SJCRH30 (cell line): ENCODE data around the gene CREB3L4. TPM values are rescaled to one million over a fixed set of nuclear protein-coding genes. Genes with fewer than 3 reads are reported as not detected.

ENCODE experiments used
- DNase-seq, 2 experiments: peaks; one replicate each; pipeline ENCODE4 v3.0.0-alpha.2; 2015 to 2020
- H3K27ac ChIP-seq: fragments of 250-450 bp; sonication (Bioruptor Pico); 2 replicates; pipeline ENCODE4 v1.5.1; 2020; ENCODE audit warnings: mild to moderate bottlenecking, moderate library complexity
- H3K27me3 ChIP-seq: fragments of 250-450 bp; sonication (Bioruptor Pico); 2 replicates; pipeline ENCODE4 v1.5.1; 2020; ENCODE audit warnings: mild to moderate bottlenecking, moderate library complexity
- H3K36me3 ChIP-seq: fragments of 250-450 bp; sonication (Bioruptor Pico); 2 replicates; pipeline ENCODE4 v1.5.1; 2020; ENCODE audit warnings: mild to moderate bottlenecking, moderate library complexity
- H3K4me1 ChIP-seq: fragments of 250-450 bp; sonication (Bioruptor Pico); 2 replicates; pipeline ENCODE4 v1.5.1; 2020; ENCODE audit warnings: mild to moderate bottlenecking, moderate library complexity
- H3K4me3 ChIP-seq: fragments of 250-450 bp; sonication (Bioruptor Pico); 2 replicates; pipeline ENCODE4 v1.5.1; 2020; ENCODE audit warnings: mild to moderate bottlenecking, moderate library complexity
- H3K9me3 ChIP-seq: fragments of 250-450 bp; sonication (Bioruptor Pico); replicated peaks from 2 replicates; pipeline ENCODE4 v1.5.1; 2020; ENCODE audit warnings: mild to moderate bottlenecking, moderate library complexity
- total RNA-seq: library from RNA; depleted of rRNA; stranded (reverse); fragments of >200 nt; shearing (Covaris generic); gene quantifications from 2 replicates; pipeline ENCODE4 v1.2.3, GENCODE V29; 2014

Gene CREB3L4
- total RNA-seq, 1 experiment from 2014 or later, result 7.5 TPM

GRCh38 chr1:153945131-153945794, 22.4 kb upstream of the CREB3L4 start:
- peak in 1 of 2 experiments; percentile 24 for DNase-seq
- Histone ChIP-seq H3K9me3 (no peaks in the 10 kb centered on the region), H3K27me3 (no peaks in the 10 kb centered on the region), H3K27ac (peak overlapping the region; percentile 61), H3K4me3 (peak overlapping the region; percentile 96), H3K36me3 (peaks cover under 1% of the 10 kb centered on the region; the same call in 1 of the 2 replicates), H3K4me1 (peaks cover 6% of the 10 kb centered on the region; the same call in 1 of the 2 replicates)

GRCh38 chr1:153945795-153946621, 21.7 kb upstream of the CREB3L4 start:
- peaks cover 6% of the 10 kb centered on the region; the same call in 1 of the 2 replicates for H3K4me1 ChIP-seq
- peak overlapping the region; percentile 61 for H3K27ac ChIP-seq
- H3K36me3 ChIP-seq, result peaks cover 7% of the 10 kb centered on the region; the same call in 1 of the 2 replicates
- H3K9me3 ChIP-seq, result no peaks in the 10 kb centered on the region
- peak overlapping the region; percentile 96 for H3K4me3 ChIP-seq
- H3K27me3 ChIP-seq, result no peaks in the 10 kb centered on the region
- DNase-seq, result peak; percentile 54 to 56

- peak; percentile 78 to 84 for DNase-seq
- Histone ChIP-seq H3K9me3 (no peaks in the 10 kb centered on the region), H3K4me3 (peak within 1 kb of the TSS; percentile 96), H3K36me3 (peaks cover 7% of the 10 kb centered on the region; the same call in 1 of the 2 replicates), H3K4me1 (peaks cover 6% of the 10 kb centered on the region; the same call in 1 of the 2 replicates), H3K27me3 (no peaks in the 10 kb centered on the region), H3K27ac (peak within 1 kb of the TSS; percentile 61)
Observed at GRCh38 chr1:153946622-153947241, 21.0 kb upstream of the CREB3L4 start, which contains the start of gene DENND4B. TSS of gene DENND4B (minus strand) at chr1:153946718. CDS start at chr1:153944374, 2,344 bp downstream.

GRCh38 chr1:153951183-153951582, 16.5 kb upstream of the CREB3L4 start:
- H3K4me1 ChIP-seq, result no peaks in the 10 kb centered on the region
- no peaks in the 10 kb centered on the region for H3K9me3 ChIP-seq
- DNase-seq, result no peak
- peaks cover 16% of the 10 kb centered on the region; the same call in 1 of the 2 replicates for H3K36me3 ChIP-seq
- no peak overlapping the region for H3K27ac ChIP-seq
- H3K4me3 ChIP-seq, result no peak overlapping the region
- H3K27me3 ChIP-seq, result no peaks in the 10 kb centered on the region

DNA sequence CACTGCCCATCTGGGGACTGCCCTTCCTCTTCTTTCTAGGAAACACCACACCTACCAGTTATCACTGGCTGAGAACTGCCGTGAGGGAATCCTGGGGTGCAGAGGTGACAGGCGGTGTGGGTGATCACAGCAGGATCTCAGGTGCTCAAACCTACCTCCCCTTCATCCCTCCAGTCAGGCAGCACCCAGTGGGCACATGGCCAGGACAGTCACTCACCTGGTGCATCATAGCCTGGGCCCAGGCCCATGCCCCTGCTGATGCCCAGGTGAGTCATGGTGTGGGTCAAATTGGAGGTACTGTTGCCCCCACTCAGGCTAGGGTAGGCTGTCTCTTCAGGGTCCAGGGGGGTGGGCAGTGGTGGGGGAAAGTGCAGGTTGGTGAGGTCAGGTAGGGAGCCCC, 15.9 kb upstream of the CREB3L4 start:
- Histone ChIP-seq H3K9me3 (no peaks in the 10 kb centered on the region), H3K27me3 (no peaks in the 10 kb centered on the region), H3K4me3 (no peak overlapping the region), H3K27ac (no peak overlapping the region), H3K4me1 (no peaks in the 10 kb centered on the region), H3K36me3 (peaks cover 16% of the 10 kb centered on the region; the same call in 1 of the 2 replicates)
- no peak for DNase-seq

DNA sequence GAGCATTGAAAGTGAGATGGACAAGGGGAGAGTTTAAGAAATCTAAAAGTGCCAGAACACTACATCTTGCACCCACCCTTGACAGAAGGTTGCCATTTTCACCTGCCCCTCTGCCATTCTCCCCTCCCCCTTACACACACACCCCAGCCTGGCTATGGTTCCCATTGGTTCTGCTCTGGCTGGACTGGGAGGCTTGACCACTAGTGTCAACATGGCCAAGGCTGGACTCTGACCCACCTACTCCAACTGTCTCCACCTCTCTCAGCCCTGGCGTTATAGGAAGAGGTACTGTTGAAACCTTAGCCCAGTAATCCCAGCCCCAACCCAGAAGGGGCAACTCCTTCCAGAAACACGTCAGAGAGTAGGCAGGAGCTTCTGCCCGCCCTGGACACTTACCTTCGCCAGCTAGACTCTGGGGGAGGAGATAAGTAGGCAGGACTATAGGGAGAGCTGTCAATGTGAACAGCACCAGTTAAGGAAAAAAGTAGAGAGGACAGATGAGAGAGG, 13.8 kb upstream of the CREB3L4 start:
- H3K4me1 ChIP-seq, result 0 out of 2 replicates have a peak, but pooled peaks cover 2% of the 10 kb centered on the region
- no peak overlapping the region for H3K4me3 ChIP-seq
- H3K9me3 ChIP-seq, result no peaks in the 10 kb centered on the region
- H3K27me3 ChIP-seq, result no peaks in the 10 kb centered on the region
- H3K36me3 ChIP-seq, result peaks cover 16% of the 10 kb centered on the region; the same call in 1 of the 2 replicates
- DNase-seq, result no peak
- no peak overlapping the region for H3K27ac ChIP-seq

DNA sequence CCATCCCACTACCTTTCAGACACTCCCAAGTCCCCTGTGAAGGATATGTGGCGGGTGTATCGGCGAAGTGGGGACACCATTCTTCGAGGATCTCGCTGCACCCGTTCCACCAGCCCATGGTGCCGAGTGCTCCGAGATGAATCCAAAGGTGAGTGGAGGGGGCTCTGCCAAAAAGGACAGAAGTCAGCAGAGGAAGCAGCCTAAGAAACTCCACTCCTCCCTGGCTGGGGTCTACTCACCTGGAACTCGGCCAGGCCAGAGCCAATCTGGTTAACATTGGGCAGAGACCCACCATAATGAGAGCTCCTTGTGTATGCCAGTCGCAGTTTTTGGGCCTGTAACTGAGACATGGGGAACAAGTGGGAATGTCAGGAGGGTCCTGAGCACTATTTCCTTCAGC, 12.9 kb upstream of the CREB3L4 start:
- Histone ChIP-seq H3K4me3 (no peak overlapping the region), H3K36me3 (peaks cover 16% of the 10 kb centered on the region; the same call in 1 of the 2 replicates), H3K27ac (no peak overlapping the region), H3K9me3 (no peaks in the 10 kb centered on the region), H3K4me1 (0 out of 2 replicates have a peak, but pooled peaks cover 2% of the 10 kb centered on the region), H3K27me3 (no peaks in the 10 kb centered on the region)
- no peak for DNase-seq

- Histone ChIP-seq H3K4me3 (peak overlapping the region; percentile 81), H3K4me1 (peaks cover 2% of the 10 kb centered on the region; the same call in 1 of the 2 replicates), H3K27ac (no peak overlapping the region; the same call in 1 of the 2 replicates), H3K9me3 (no peaks in the 10 kb centered on the region), H3K36me3 (peaks cover 9% of the 10 kb centered on the region; the same call in 1 of the 2 replicates), H3K27me3 (no peaks in the 10 kb centered on the region)
- no peak for DNase-seq
Observed at GRCh38 chr1:153956997-153957715, 10.5 kb upstream of the CREB3L4 start.

DNA sequence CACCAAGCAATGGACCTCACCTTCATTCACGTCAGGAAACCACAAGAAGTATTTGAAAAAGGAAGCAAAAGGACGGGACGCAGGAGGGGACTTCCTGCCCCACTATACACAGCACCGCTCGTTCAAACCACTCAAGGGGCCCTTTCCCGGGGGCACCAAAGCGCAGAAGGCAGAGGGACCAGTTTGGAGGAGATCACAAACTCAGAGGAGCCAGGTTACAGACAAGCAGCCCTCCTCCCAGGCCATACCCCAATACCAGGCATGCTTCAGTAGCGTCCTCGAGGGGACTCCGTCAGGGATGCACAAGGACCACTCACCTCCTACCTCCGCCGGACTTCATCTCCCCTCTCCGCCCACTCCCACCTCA, 10.0 kb upstream of the CREB3L4 start:
- DNase-seq, result peak in 1 of 2 experiments; percentile 29
- Histone ChIP-seq H3K36me3 (peaks cover 5% of the 10 kb centered on the region; the same call in 1 of the 2 replicates), H3K9me3 (no peaks in the 10 kb centered on the region), H3K27me3 (no peaks in the 10 kb centered on the region), H3K4me1 (peaks cover 2% of the 10 kb centered on the region; the same call in 1 of the 2 replicates), H3K27ac (peak overlapping the region; percentile 34; the same call in 1 of the 2 replicates), H3K4me3 (peak overlapping the region; percentile 81)

GRCh38 chr1:153958111-153958960, 9.4 kb upstream of the CREB3L4 start, which contains the start of gene CRTC2:
TSS of gene CRTC2 (minus strand) at chr1:153958612. CDS start at chr1:153958497, 115 bp downstream.
- Histone ChIP-seq H3K4me1 (peaks cover 2% of the 10 kb centered on the region; the same call in 1 of the 2 replicates), H3K9me3 (no peaks in the 10 kb centered on the region), H3K4me3 (peak within 1 kb of the TSS; percentile 81), H3K36me3 (no peaks in the 10 kb centered on the region), H3K27ac (peak within 1 kb of the TSS; percentile 34), H3K27me3 (no peaks in the 10 kb centered on the region)
- peak; percentile 98 for DNase-seq

- no peaks in the 10 kb centered on the region for H3K27me3 ChIP-seq
- no peaks in the 10 kb centered on the region for H3K9me3 ChIP-seq
- no peak overlapping the region for H3K27ac ChIP-seq
- H3K4me3 ChIP-seq, result peak overlapping the region; percentile 81; the same call in 1 of the 2 replicates
- peaks cover 2% of the 10 kb centered on the region; the same call in 1 of the 2 replicates for H3K4me1 ChIP-seq
- no peaks in the 10 kb centered on the region for H3K36me3 ChIP-seq
- no peak for DNase-seq
Observed at GRCh38 chr1:153958961-153959260, 8.8 kb upstream of the CREB3L4 start.

DNA sequence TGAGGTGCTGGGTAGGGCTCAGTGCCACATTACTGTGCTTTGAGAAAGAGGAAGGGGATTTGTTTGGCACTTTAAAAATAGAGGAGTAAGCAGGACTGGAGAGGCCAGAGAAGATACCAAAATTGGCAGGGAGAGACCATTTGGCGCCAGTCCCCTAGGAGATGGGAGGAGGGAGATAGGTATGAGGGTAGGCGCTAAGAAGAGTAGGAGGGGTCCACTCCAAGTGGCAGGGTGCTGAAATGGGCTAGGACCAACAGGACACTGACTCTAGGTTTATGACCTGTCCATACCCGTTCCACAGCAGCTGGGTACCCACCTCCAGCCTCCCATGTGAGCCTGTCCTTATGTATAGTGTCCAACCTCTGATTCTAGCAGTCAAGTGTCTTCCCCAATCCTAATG, 8.2 kb upstream of the CREB3L4 start:
- DNase-seq, result no peak
- Histone ChIP-seq H3K27me3 (no peaks in the 10 kb centered on the region), H3K27ac (no peak overlapping the region), H3K4me3 (no peak overlapping the region), H3K9me3 (no peaks in the 10 kb centered on the region), H3K36me3 (no peaks in the 10 kb centered on the region), H3K4me1 (peaks cover 2% of the 10 kb centered on the region; the same call in 1 of the 2 replicates)

GRCh38 chr1:153960206-153960605, 7.5 kb upstream of the CREB3L4 start:
- H3K27ac ChIP-seq, result no peak overlapping the region
- no peak overlapping the region for H3K4me3 ChIP-seq
- no peaks in the 10 kb centered on the region for H3K36me3 ChIP-seq
- no peak for DNase-seq
- peaks cover 2% of the 10 kb centered on the region; the same call in 1 of the 2 replicates for H3K4me1 ChIP-seq
- no peaks in the 10 kb centered on the region for H3K9me3 ChIP-seq
- H3K27me3 ChIP-seq, result no peaks in the 10 kb centered on the region
